GM12872 (cell line): ENCODE data around the gene TRIM33.

ENCODE experiments used
- CTCF ChIP-seq: IDR thresholded peaks from 3 replicates; pipeline ENCODE4 v1.5.1; 2011; ENCODE audit warnings: low read depth, mild to moderate bottlenecking, low read length, moderate library complexity; ENCODE audit not compliant: insufficient read depth

TRIM33 gene

GRCh38 chr1:114352797-114353196 lies 158.2 kb downstream of the TRIM33 start:
- TF ChIP-seq CTCF = no peak

- TF ChIP-seq CTCF = no peak
Observed at GRCh38 chr1:114350731-114351445, 160.1 kb downstream of the TRIM33 start.

GRCh38 chr1:114349891-114350605 lies 161.0 kb downstream of the TRIM33 start:
- no peak for TF ChIP-seq CTCF

- TF ChIP-seq CTCF = no peak
Observed at GRCh38 chr1:114347431-114348209, 163.4 kb downstream of the TRIM33 start.

GRCh38 chr1:114346480-114347029 lies 164.4 kb downstream of the TRIM33 start:
- peak; percentile 100 for TF ChIP-seq CTCF

GRCh38 chr1:114345930-114346479 lies 165.0 kb downstream of the TRIM33 start:
- TF ChIP-seq CTCF = no peak

GRCh38 chr1:114344656-114345055 lies 166.3 kb downstream of the TRIM33 start:
- TF ChIP-seq CTCF = no peak
